Measurements from ENCODE around the gene PACSIN2.
A peak's percentile ranks its signal among the peaks of the same experiment; 100 is the strongest.

PACSIN2 gene

DNA sequence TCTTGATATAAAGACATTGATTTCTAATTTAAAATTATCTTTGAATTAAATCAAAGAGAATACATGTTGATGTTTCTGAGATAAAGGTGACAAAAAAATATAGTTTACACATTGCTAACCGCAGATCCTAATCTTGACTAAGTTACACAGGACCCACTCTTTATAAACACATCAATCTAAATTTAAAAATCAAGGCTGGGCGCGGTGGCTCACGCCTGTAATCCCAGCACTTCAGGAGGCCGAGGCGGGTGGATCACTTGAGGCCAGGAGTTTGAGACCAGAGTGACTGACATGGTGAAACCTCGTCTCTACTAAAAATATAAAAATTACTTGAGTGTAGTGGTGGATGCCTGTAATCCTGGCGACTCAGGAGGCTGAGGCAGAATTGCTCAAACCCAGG, 159.7 kb downstream of the PACSIN2 start:
- DNase-seq = no peak

DNA sequence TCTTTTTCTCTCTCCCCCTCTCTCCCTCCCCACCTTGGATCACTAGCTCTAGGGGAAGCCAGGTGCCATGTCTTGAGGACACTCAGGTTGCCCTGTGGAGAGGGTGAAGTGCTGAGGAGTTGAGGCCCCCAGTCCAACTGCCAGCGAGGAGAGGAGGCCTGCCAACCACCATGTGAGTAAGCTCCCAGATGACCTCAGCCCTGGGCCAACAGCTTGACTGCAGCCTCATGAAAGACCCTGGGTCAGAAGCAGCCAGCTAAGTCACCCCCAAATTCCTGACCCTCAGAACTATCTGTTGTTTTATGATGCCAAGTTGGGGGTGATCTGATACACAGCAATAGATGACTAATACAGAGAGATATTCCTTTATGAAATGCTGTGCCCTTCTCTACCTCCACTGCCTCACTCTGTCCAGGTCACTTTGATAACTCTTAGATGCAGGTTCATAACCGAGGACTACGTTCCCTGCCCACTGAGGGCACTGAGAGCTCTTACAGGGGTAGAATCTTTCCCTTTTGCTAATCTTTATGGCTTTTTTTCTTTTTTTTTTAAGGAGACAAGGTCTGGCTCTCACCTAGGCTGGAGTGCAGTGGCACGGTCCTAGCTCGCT, 165.9 kb downstream of the PACSIN2 start:
- DNase-seq = peak; percentile 39

DNA sequence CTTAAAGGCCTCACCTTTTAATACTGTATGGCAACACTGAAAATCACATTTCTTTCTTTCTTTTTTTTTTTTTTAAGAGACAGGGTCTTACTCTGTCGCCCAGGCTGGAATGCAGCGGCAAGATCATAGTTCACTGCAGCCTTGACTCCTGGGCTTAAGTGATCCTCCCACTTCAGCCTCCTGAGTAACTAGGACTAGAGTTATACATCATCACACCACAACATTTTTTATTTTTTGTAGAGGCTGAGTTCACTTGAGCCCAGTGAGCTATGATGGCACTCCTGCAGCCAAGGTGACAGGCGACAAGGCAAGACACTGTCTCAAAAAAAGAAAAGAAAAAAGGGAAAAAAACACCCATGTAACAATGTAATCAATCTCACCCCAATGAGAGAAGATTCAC, 167.8 kb downstream of the PACSIN2 start:
- DNase-seq = peak; percentile 6

DNA sequence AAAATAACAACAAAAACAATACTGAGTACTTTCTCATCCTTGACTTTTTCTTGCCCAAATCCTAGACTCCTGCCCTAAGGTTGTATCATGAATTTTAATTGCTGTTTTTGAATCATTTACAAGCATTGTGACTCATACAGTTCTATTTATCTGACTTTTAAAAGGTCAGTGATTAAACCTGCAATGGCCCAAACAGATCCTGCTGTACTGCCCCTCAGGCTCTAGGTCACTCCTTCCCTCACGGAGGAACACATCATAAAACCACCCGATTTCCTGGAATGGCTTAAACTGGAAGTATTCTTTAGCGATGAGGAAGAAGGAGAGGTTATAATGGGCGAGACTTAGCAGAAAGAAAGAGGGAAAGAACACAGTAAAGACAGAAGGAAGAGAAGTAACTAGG, 170.2 kb downstream of the PACSIN2 start:
- no peak for DNase-seq

DNA sequence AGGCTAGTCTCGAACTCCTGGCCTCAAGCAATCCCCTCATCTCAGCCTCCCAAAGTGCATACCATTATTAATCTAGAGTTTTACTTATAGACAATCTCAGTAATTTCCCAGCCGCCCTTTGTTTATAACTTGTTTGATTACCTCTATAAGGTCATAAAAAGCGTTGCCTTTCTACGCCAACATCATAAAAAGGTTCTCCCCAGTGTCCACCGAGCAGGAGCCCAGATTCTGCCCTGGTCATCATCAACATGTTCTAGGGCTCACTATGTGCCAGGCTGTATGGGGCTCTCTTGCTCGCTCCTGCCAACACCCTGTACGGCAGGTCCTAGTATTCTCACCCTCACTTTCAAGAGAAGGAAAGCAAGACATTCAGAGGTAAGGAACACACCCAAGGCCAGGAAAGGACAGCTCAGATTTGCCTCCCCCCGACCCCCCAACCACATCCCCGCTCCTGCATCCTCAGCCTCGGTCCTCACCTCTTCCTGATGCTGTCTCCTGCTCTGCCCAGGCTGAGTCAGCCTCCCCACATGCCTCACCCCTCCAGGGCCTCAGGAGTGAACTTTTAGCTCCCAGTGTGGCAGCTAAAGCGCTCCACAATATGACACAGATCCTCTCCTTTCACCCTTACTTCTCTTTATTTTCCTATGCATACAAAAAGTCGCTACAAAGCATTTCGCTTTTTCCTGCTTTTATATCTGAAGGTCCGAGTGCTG, 172.1 kb downstream of the PACSIN2 start:
- DNase-seq = no peak

DNA sequence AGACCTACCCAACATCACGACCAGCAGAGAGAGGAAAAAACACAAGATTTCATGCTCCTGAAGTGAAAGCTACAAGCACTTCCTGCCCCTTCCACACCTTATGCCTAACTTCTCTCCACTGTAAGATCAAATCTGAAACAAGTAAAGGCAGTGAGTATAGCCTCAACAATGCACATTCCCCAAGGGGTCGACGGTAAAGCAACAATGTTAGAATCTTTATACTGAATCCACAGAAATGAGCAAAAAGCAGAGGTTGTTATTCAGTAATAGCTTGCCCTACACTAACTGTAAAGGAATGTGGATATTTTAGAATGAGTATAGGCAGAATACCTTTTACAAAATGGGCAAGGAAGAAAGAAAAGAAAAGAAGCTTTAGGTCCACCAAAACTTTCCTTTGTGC, 173.5 kb downstream of the PACSIN2 start:
- DNase-seq = no peak

DNA sequence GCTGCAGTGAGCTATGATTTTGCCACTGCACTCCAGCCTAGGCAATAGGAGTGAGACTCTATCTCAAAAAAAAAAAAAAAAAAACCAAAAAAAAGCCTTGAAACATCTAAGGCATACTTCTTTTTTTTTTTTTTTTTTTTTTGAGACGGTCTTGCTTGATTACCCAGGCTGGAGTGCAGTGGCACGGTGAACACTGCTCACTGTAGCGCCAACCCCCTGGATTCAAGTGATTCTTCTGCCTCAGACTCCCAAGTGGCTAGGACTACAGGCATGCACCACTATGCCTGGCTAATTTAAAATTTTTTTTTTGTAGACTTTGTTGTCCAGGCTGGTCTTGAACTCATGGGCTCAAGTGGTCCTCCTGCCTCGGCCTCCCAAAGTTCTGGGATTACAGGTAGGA, 177.4 kb downstream of the PACSIN2 start:
- DNase-seq = no peak

DNA sequence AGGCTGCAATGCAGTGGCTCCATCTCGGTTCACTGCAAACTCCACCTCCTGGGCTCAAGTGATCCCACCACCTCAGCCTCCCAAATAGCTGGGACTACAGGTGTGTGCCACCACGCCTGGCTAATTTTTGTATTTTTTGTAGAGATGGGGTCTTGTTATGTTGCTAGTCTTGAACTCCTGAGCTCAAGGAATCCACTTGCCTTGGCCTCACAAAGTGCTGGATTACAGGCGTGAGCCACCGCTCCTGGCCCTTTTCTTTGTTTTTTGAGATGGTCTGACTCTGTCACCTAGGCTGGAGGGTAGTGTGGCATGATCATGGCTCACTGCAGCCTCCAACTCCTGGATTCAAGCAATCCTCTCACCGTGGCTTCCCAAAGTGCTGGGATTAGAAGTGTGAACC, 178.9 kb downstream of the PACSIN2 start:
- DNase-seq = no peak

DNA sequence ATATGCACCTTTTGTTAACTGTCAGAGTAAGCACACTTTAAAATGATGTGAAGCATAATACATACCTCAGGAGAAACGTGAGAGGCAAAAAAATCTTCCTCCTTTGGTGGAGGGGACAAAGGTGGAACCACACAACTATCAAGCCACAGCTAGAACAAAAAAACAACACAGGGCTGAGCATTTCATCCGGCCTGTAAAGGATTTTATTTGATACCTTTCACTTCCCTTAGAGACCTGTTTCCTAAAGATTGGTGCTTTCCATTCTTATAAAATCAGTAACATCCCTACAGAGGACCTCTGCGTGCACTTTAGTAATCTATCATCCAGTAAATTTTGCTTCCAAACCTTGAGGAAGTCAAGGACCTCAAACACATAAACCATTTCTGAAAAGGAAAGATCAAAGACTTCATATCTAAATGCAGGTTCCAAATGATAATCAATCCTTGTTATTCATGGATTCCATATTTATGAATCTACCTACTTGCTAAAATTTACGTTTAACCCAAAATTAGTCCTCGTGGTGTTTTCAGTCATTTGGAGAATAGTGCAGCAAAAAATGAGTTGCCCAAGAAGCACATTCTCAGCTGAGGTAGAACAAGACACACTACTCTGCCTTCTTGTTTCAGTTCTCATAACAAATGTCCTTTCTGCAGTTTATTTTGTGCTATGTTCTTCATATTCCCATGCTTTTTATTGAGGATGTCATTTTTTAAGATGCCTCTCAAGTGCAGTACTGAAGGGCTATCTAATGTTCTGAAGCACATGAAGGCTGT, 180.6 kb downstream of the PACSIN2 start:
- no peak for DNase-seq

DNA sequence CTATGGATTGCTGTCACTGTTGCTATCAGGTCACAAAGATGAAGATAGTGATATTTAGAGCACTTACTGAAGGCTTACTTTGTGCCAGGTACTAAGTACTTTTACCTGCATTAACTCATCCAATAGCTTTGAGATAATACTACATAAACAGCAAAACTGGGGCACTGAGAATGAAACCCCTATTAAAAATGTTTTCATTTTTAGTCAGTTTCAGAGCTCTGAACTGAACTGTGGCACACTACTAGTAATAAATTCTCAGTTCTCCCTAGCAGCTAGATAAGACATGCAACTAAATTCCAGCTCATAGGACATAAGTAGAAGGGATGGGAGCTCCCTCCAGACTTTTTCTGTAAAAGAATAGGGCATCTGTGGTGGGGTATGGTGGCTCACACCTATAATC, 181.8 kb downstream of the PACSIN2 start:
- no peak for DNase-seq

DNA sequence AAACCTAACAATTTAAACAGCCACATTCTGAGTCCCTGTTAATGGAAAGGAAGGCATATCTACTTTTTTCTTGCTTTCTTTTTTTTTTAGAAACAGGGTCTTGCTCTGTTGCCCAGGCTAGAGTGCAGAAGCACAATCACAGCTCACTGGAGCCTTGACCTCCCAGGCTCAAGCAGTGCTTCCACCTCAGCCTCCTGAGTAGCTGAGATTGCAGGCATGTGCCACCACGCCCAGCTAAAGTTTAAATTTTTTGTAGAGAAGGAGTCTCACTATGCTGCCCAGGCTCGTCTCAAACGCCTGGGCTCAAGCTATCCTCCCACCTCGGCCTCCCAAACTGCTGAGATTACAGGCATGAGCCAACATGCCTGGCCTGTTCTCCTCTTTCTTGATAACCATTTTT, 183.2 kb downstream of the PACSIN2 start:
- no peak for DNase-seq

DNA sequence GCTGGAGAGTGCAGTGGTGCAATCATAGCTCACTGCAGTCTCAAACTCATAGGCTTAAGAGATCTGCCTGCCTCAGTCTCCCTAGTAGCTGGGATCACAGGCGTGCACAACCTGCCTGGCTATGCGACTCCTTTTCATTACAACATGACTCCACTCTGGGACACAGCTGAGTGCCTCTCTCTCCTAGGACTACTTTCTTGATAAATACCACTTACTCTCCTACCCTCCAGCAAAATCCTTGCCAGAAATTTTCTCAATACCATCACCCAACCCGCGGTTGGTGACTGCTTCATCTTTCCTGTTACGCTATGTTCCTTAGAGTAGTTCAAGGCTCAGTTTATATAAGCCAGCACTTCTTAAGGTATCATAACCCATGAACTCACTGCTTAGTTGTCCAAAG, 184.8 kb downstream of the PACSIN2 start:
- DNase-seq = no peak

DNA sequence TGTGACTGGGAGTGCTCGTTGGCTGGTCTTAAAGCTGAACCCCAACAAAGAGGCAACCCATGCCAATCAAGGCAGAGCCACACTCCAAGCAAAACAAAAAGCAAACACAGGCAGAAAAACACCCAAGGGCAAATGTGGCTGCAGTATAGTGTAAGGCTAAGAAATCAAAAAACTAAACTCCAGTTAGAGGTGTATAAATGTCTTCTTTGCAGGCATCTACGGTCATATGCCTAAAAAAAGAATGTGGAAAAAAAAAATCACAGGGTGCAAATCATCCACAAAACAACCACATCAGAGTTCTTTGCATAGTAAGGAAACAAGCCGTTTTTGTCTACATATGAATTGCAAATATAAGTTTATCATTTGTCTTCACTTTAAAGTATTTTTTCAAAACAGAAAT, 185.6 kb downstream of the PACSIN2 start:
- DNase-seq = no peak

DNA sequence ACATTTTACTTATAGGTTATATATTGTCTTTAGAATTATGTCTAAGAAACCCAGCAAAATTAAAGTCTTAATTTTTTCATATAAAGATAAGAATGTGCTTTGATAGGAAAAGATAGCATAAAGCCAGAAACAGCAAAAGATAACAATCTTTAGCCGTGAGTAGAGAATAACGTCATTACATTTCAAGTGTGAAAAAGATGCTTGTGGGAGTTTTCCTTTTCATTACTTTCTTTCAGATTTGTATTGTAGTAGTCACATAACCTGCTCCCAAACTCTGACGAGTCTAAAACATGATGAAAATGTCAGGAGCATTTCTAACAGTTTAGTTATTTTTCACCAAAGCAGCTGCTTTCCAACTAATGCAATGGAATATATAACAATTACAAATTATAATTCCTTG, 189.2 kb downstream of the PACSIN2 start:
- no peak for DNase-seq

DNA sequence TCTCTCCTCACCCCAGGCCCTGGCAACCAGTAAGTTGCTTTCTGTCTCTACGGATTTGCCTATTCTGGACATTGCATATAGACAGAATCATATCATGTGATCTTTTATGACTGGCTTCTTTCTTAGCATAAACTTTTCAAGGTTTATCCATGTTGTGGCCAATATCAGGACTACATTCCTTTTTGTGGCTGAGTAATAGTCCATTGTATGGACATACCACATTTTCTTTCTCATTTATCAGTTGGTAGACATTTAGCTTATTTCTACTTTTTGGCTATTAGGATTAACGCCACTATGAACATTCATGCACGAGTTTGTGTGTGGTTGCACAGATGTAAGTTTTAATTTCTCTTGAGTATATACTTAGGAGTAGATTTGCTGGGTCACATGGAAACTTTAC, 193.6 kb downstream of the PACSIN2 start:
- no peak for DNase-seq

DNA sequence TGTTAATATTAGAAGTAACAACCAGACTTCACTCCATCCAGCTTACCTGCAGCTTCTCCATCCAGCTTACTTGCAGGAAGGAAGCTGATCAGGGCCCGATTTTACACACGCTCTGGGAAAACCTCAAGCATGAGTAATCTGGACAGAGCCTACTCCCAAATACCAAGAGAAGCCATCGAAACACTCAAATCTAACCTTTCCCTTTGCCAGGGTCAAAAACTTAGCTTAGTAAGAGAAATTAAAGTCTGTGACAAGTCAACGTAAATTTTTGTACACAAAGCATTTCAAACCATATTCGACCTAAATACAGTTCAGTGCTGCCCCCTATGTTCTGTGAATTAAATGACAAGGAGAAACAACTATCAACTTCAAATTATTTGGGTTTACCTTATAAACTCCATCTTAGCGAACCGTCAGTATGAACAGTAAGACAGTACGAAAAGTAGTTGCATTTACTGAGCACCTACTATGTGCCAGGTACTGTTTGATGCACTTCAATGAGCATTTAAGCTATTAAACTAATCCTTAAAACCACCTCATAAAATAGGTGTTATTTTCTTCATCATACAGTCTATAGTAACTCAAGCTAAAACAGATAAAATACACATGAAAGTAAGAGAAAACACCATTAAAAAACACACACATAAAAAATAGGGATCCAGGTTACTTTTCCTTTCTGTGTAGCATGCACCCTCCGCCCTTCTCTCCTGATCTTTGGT, 194.7 kb downstream of the PACSIN2 start:
- DNase-seq = no peak
